Mesenchymal stem cell (in vitro differentiated cells and primary cell): Measurements from ENCODE around the gene PRSS50.

Experiments
- DNase-seq: peaks from one replicate; pipeline ENCODE4 v3.0.0-alpha.2; 2013
- H2AFZ ChIP-seq: one replicate; pipeline ENCODE4 v1.6.1; 2013; ENCODE audit warnings: low read depth, mild to moderate bottlenecking, control low read depth, inconsistent platforms, low read length, moderate library complexity
- H2AK5ac ChIP-seq: 2 replicates; pipeline ENCODE4 v1.6.1; 2013; ENCODE audit warnings: low read length, moderate library complexity, mild to moderate bottlenecking, inconsistent platforms; ENCODE audit not compliant: severe bottlenecking
- H2BK120ac ChIP-seq: one replicate; pipeline ENCODE4 v1.6.1; 2013; ENCODE audit warnings: low read depth, mild to moderate bottlenecking, inconsistent platforms, low read length, moderate library complexity
- H2BK12ac ChIP-seq, 2 experiments: one replicate each; pipeline ENCODE4 v1.6.1; 2013; ENCODE audit warnings: inconsistent platforms in 2 of 2, low read length in 2 of 2, mild to moderate bottlenecking in 2 of 2, moderate library complexity in 2 of 2, control low read depth in 1 of 2
- H2BK15ac ChIP-seq: one replicate; pipeline ENCODE4 v1.6.1; 2013; ENCODE audit warnings: mild to moderate bottlenecking, low read depth, inconsistent platforms; ENCODE audit not compliant: poor library complexity, severe bottlenecking
- H2BK5ac ChIP-seq: 2 replicates; pipeline ENCODE4 v1.6.1; 2013; ENCODE audit warnings: low read depth, mild to moderate bottlenecking, low read length, control low read depth, inconsistent platforms; ENCODE audit not compliant: poor library complexity, severe bottlenecking
- H3K14ac ChIP-seq, 2 experiments: one replicate each; pipeline ENCODE4 v1.6.1; 2013; ENCODE audit warnings: inconsistent platforms in 2 of 2, low read length in 2 of 2, control low read depth in 1 of 2, mild to moderate bottlenecking in 1 of 2, moderate library complexity in 1 of 2
- H3K18ac ChIP-seq, 2 experiments: one replicate each; pipeline ENCODE4 v1.6.1; 2013; ENCODE audit warnings: inconsistent platforms in 2 of 2, low read length in 2 of 2, control low read depth in 1 of 2, low read depth in 1 of 2, mild to moderate bottlenecking in 1 of 2
- H3K23ac ChIP-seq, 2 experiments: one replicate each; pipeline ENCODE4 v1.6.1; 2013; ENCODE audit warnings: inconsistent platforms in 2 of 2, low read length in 2 of 2, mild to moderate bottlenecking in 2 of 2, moderate library complexity in 2 of 2, control low read depth in 1 of 2
- H3K27ac ChIP-seq: 2 replicates; pipeline ENCODE4 v1.5.1; 2013; ENCODE audit warnings: mild to moderate bottlenecking, moderate library complexity, low read length, control low read depth, inconsistent platforms; ENCODE audit not compliant: poor library complexity, severe bottlenecking
- H3K27me3 ChIP-seq, 2 experiments: 2 replicates each; pipeline versions ENCODE4 v1.6.1 to v1.7.0; 2013; ENCODE audit warnings: low read length in 2 of 2, mild to moderate bottlenecking in 2 of 2, moderate library complexity in 2 of 2, control low read depth in 1 of 2, inconsistent platforms in 1 of 2; ENCODE audit not compliant: control insufficient read depth in 1 of 2, insufficient read depth in 1 of 2
- H3K36me3 ChIP-seq, 2 experiments: 2 replicates each; pipeline versions ENCODE4 v1.6.1 to v1.7.0; 2013; ENCODE audit warnings: low read length in 2 of 2, control low read depth in 1 of 2, inconsistent platforms in 1 of 2, low read depth in 1 of 2, mild to moderate bottlenecking in 1 of 2; ENCODE audit not compliant: insufficient read depth in 2 of 2, control insufficient read depth in 1 of 2
- H3K4ac ChIP-seq, 2 experiments: one replicate each; pipeline ENCODE4 v1.6.1; 2013; ENCODE audit warnings: inconsistent platforms in 2 of 2, low read length in 2 of 2, mild to moderate bottlenecking in 2 of 2, moderate library complexity in 2 of 2, control low read depth in 1 of 2, low read depth in 1 of 2
- H3K4me1 ChIP-seq: 2 replicates; pipeline ENCODE4 v1.6.1; 2013; ENCODE audit warnings: low read depth, low read length, control low read depth; ENCODE audit not compliant: control insufficient read depth, insufficient read depth
- H3K4me2 ChIP-seq: 2 replicates; pipeline ENCODE4 v1.6.1; 2013; ENCODE audit warnings: low read length, mild to moderate bottlenecking, inconsistent platforms; ENCODE audit not compliant: poor library complexity, severe bottlenecking
- H3K4me3 ChIP-seq, 2 experiments: 2 replicates each; pipeline versions ENCODE4 v1.5.1 to v1.7.0; 2013; ENCODE audit warnings: low read length in 2 of 2, mild to moderate bottlenecking in 2 of 2, control low read depth in 1 of 2, low read depth in 1 of 2; ENCODE audit not compliant: insufficient read depth in 1 of 2
- H3K79me1 ChIP-seq: replicated peaks from 2 replicates; pipeline ENCODE4 v1.6.1; 2013; ENCODE audit warnings: mild to moderate bottlenecking, control low read depth, low read length, inconsistent platforms; ENCODE audit not compliant: poor library complexity, severe bottlenecking
- H3K9ac ChIP-seq: 2 replicates; pipeline ENCODE4 v1.7.0; 2013; ENCODE audit warnings: mild to moderate bottlenecking, low read length, moderate library complexity
- H3K9me3 ChIP-seq: 2 replicates; pipeline ENCODE4 v1.7.0; 2013; ENCODE audit warnings: mild to moderate bottlenecking, low read length; ENCODE audit not compliant: control insufficient read depth
- H4K8ac ChIP-seq: one replicate; pipeline ENCODE4 v1.6.1; 2013; ENCODE audit warnings: inconsistent platforms, mild to moderate bottlenecking, low read length, moderate library complexity
- H4K91ac ChIP-seq: one replicate; pipeline ENCODE4 v1.6.1; 2013; ENCODE audit warnings: mild to moderate bottlenecking, low read length, inconsistent platforms
- WGBS: methylation state at CpG from one replicate; pipeline ENCODE4 v1.1.7; 2013; ENCODE audit warnings: mixed read lengths; 5-methylcytosine and 5-hydroxymethylcytosine counted together

The PRSS50 gene

DNA sequence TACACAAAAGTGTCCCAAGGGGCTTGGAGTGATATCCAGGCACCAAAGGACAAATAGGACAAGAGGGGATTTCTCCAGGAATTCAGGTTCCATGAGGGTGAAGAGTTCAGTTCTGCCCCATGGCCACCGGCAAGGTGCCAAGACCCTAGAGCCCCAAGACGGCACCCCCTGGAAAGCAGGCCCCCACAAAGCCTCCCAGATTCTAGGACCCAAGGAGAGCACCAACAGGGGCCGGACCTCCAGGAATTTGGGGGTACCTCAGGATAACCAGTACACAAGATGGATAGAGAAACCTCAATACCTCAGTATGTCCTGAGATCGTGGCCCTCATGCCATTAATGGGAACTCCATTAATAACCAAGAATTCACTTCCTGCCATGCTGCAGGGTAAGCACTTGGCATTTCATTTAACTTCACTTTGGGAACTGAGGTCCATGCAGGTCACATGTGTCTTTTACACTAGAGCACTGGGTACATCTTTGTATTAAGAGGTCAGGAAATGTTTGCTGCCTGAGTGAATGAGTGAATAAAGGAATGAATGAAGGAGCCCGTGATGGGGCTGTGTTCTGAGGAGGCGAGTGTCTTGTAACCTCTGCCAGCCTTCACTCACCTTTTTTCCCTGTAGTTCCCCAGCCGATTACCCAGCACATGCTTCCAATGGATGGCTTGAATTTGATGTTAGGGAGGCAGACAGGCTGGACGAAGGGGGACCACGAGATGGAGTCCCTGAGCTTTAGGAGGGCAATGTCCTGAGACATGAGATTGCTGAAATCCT lies 15.5 kb upstream of the PRSS50 start:
- Histone ChIP-seq H3K79me1 (no peaks in the 10 kb centered on the region), H2BK5ac (no peak overlapping the region), H4K91ac (no peak overlapping the region), H2BK15ac (no peak overlapping the region), H3K14ac (peak overlapping the region in 1 of 2 experiments; percentile 5), H3K4me1 (no peaks in the 10 kb centered on the region), H2BK120ac (no peak overlapping the region), H2AFZ (no peak overlapping the region), H3K27ac (no peak overlapping the region), H3K18ac (no peak overlapping the region), H3K4me3 (no peak overlapping the region), H3K36me3 (no peaks in the 10 kb centered on the region), H3K4ac (no peak overlapping the region), H3K23ac (no peak overlapping the region), H3K4me2 (no peak overlapping the region), H3K9ac (no peak overlapping the region), H4K8ac (no peak overlapping the region), H2BK12ac (no peak overlapping the region), H3K27me3 (peaks cover 12 to 63% of the 10 kb centered on the region in 2 experiments), H2AK5ac (no peak overlapping the region), H3K9me3 (no peaks in the 10 kb centered on the region)
- 78% methylated on average over 9 of the region's 9 CpGs for WGBS
- DNase-seq, result no peak

GRCh38 chr3:46731795-46732194 lies 14.1 kb upstream of the PRSS50 start:
- H3K4me2 ChIP-seq, result no peak overlapping the region
- no peak overlapping the region for H3K27ac ChIP-seq
- 80% methylated on average over 1 of the region's 3 CpGs for WGBS
- no peak overlapping the region for H4K91ac ChIP-seq
- H3K36me3 ChIP-seq, result no peaks in the 10 kb centered on the region
- no peak overlapping the region for H3K9ac ChIP-seq
- no peak overlapping the region for H2AFZ ChIP-seq
- no peak overlapping the region for H4K8ac ChIP-seq
- no peaks in the 10 kb centered on the region for H3K4me1 ChIP-seq
- no peak overlapping the region for H3K14ac ChIP-seq
- H2BK5ac ChIP-seq, result no peak overlapping the region
- no peak overlapping the region for H3K23ac ChIP-seq
- H2BK12ac ChIP-seq, result no peak overlapping the region
- no peak overlapping the region for H2BK15ac ChIP-seq
- H2BK120ac ChIP-seq, result no peak overlapping the region
- H3K79me1 ChIP-seq, result no peaks in the 10 kb centered on the region
- H3K9me3 ChIP-seq, result no peaks in the 10 kb centered on the region
- no peak overlapping the region for H3K18ac ChIP-seq
- H3K27me3 ChIP-seq, result peaks cover 6 to 55% of the 10 kb centered on the region in 2 experiments
- H3K4me3 ChIP-seq, result no peak overlapping the region
- no peak overlapping the region for H3K4ac ChIP-seq
- H2AK5ac ChIP-seq, result no peak overlapping the region
- DNase-seq, result no peak

DNA sequence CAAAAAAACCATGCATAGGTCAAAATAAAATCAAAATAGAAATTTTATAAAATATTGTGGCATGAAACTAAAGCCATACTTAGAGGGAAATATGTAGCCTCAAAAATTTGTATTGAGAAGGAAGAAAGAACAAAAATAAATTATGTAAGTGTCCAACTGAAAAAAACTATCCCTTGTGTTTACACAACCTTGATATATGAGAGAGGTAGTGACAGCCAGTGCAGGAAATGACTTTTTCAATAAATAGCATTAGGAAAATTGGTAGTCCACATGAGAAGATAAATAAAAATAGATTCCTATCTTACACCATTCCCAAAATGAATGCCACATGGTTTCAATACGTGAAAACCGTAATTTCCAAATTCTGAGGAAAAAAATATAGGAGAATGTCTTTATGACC lies 13.2 kb upstream of the PRSS50 start:
- H3K9me3 ChIP-seq, result no peaks in the 10 kb centered on the region
- no peak overlapping the region for H3K27ac ChIP-seq
- H4K91ac ChIP-seq, result no peak overlapping the region
- WGBS, result no CpG with 5 or more reads among the region's 2 CpGs
- H3K79me1 ChIP-seq, result no peaks in the 10 kb centered on the region
- H3K18ac ChIP-seq, result no peak overlapping the region
- no peak overlapping the region for H3K23ac ChIP-seq
- H2BK15ac ChIP-seq, result no peak overlapping the region
- no peak overlapping the region for H2AFZ ChIP-seq
- peaks cover 6 to 57% of the 10 kb centered on the region in 2 experiments for H3K27me3 ChIP-seq
- no peak overlapping the region for H2BK120ac ChIP-seq
- DNase-seq, result no peak
- H2BK12ac ChIP-seq, result no peak overlapping the region
- H3K4me2 ChIP-seq, result no peak overlapping the region
- H3K4ac ChIP-seq, result no peak overlapping the region
- H3K4me1 ChIP-seq, result no peaks in the 10 kb centered on the region
- no peak overlapping the region for H2AK5ac ChIP-seq
- no peak overlapping the region for H3K4me3 ChIP-seq
- no peak overlapping the region for H3K9ac ChIP-seq
- H2BK5ac ChIP-seq, result no peak overlapping the region
- H3K36me3 ChIP-seq, result no peaks in the 10 kb centered on the region
- H3K14ac ChIP-seq, result no peak overlapping the region
- H4K8ac ChIP-seq, result no peak overlapping the region

- Histone ChIP-seq H3K4me2 (no peak overlapping the region), H4K91ac (no peak overlapping the region), H2AFZ (no peak overlapping the region), H2BK5ac (no peak overlapping the region), H3K18ac (no peak overlapping the region), H3K36me3 (no peaks in the 10 kb centered on the region), H3K4me3 (no peak overlapping the region), H2BK15ac (no peak overlapping the region), H3K27ac (no peak overlapping the region), H3K27me3 (peaks cover 6 to 46% of the 10 kb centered on the region in 2 experiments), H2BK12ac (no peak overlapping the region), H3K9me3 (no peaks in the 10 kb centered on the region), H3K79me1 (no peaks in the 10 kb centered on the region), H2BK120ac (no peak overlapping the region), H3K4me1 (no peaks in the 10 kb centered on the region), H3K9ac (no peak overlapping the region), H3K4ac (no peak overlapping the region), H4K8ac (no peak overlapping the region), H3K23ac (no peak overlapping the region), H3K14ac (no peak overlapping the region), H2AK5ac (no peak overlapping the region)
- 90% methylated on average over 4 of the region's 4 CpGs for WGBS
- no peak for DNase-seq
These were observed 11.4 kb upstream of the PRSS50 start for GRCh38 chr3:46729038-46729437.
